ENCODE data around the gene AFTPH. TPM values are rescaled to one million over a fixed set of nuclear protein-coding genes. Genes with fewer than 3 reads are reported as not detected.

The AFTPH gene
- total RNA-seq, 1 experiment from 2014 or later: 39.4 TPM

Small RNA genes within 50 kb of the gene (small RNA-seq; reads per million reads assigned to genes)
- gene RNU6-100P: 0 reads per million in 2 experiments

Other genes starting within 250 kb of the AFTPH start
- 13.3 and 15.7 TPM in 2 replicates for gene LGALSL, start 70.2 kb upstream of the AFTPH start, total RNA-seq (2014; rRNA removed; shearing (Covaris generic))
- gene SERTAD2, start 129.6 kb downstream of the AFTPH start, total RNA-seq (2014; rRNA removed; shearing (Covaris generic)): 18.7 and 20.1 TPM in 2 replicates